Stomach (tissue), 4 donors: Measurements from ENCODE around the gene ATP4B.
"Not testable (repeated sequence)": the region's sequence is repeated elsewhere in the genome, so short reads cannot be mapped to it uniquely, and the experiment has no call there.

Source experiments
- CTCF ChIP-seq, 7 experiments: fragments of 450-650 bp in 4 of 7; fragments of 200-600 bp in 3 of 7; sonication (generic) in 3 of 7; IDR thresholded peaks; one replicate each; pipeline ENCODE4 v1.5.1; 2016 to 2019; ENCODE audit warnings: antibody characterized with exemption in 7 of 7, control low read depth in 2 of 7, mild to moderate bottlenecking in 1 of 7
- EP300 ChIP-seq: sonication (generic); formaldehyde crosslinking; IDR thresholded peaks from one replicate; pipeline ENCODE4 v1.6.1; 2017; ENCODE audit warnings: antibody characterized with exemption
- POLR2A ChIP-seq, 4 donors: fragments of 450-650 bp; IDR thresholded peaks; one replicate each; pipeline ENCODE4 v1.6.1; 2016; ENCODE audit warnings: antibody characterized with exemption in 4 of 4, control low read depth in 2 of 4, mild to moderate bottlenecking in 1 of 4, moderate library complexity in 1 of 4
- POLR2AphosphoS5 ChIP-seq, 3 donors: sonication (generic); formaldehyde crosslinking; IDR thresholded peaks; one replicate each; pipeline ENCODE4 v1.6.1; 2016; ENCODE audit warnings: antibody characterized with exemption in 3 of 3

GRCh38 chr13:113624640-113625304, 33.2 kb downstream of the ATP4B start:
- not testable (repeated sequence) for TF ChIP-seq POLR2AphosphoS5 (IDR thresholded peaks at IDR 0.05); CTCF (IDR thresholded peaks at IDR 0.05); EP300; POLR2A (IDR thresholded peaks at IDR 0.05)
